AG04450 (cell line): Measurements from ENCODE around the gene SLC30A3. TPM values are rescaled to one million over a fixed set of nuclear protein-coding genes. Genes with fewer than 3 reads are reported as not detected.

Experiments
- CTCF ChIA-PET: fragments of 300-600, 350-600 bp; formaldehyde crosslinking; extraction: SDS; loops from one replicate; lab custom pipeline; 2022; ENCODE audit warnings: antibody characterized with exemption, inconsistent platforms; lab: Charles Lee
- POLR2A ChIA-PET: fragments of 350-600 bp; formaldehyde crosslinking; extraction: SDS; loops from one replicate; lab custom pipeline; 2021; ENCODE audit warnings: antibody characterized with exemption, inconsistent platforms; lab: Yijun Ruan, JAX
- DNase-seq: peaks from one replicate; pipeline ENCODE4 v3.0.0-alpha.2; 2011; ENCODE audit warnings: low read depth, low spot score
- H3K27ac ChIP-seq: one replicate; pipeline ENCODE4 v1.5.1; 2012; ENCODE audit warnings: low read depth, low read length, control low read depth
- H3K27me3 ChIP-seq: one replicate; pipeline ENCODE4 v1.6.0; 2012; ENCODE audit warnings: low read length; ENCODE audit not compliant: control insufficient read depth, insufficient read depth
- H3K4me3 ChIP-seq: 2 replicates; pipeline ENCODE4 v1.5.1; 2011; ENCODE audit warnings: mild to moderate bottlenecking, low read depth, low read length, control low read depth
- H3K9me3 ChIP-seq: 2 replicates; pipeline ENCODE4 v1.5.1; 2012; ENCODE audit warnings: low read length; ENCODE audit not compliant: control insufficient read depth, insufficient read depth
- CTCF ChIP-seq: IDR thresholded peaks from 2 replicates; pipeline ENCODE4 v1.5.1; 2011; ENCODE audit warnings: low read depth, low read length, control low read depth, inconsistent platforms
- polyA plus RNA-seq: library from polyadenylated mRNA; depleted of rRNA; stranded (reverse); fragments of >200 nt; gene quantifications from 2 replicates; pipeline ENCODE4 v1.2.3, GENCODE V29; 2011

SLC30A3 gene
- polyA plus RNA-seq, 1 experiment = 0.07 TPM

GRCh38 chr2:27298391-27299080 is 35.7 kb upstream of the SLC30A3 start:
- Histone ChIP-seq H3K9me3 (no peaks in the 10 kb centered on the region), H3K27ac (no peak overlapping the region), H3K4me3 (no peak overlapping the region), H3K27me3 (peaks cover 7% of the 10 kb centered on the region)
- no peak for TF ChIP-seq CTCF
- CTCF ChIA-PET = interaction anchor here (7.5 kb wide), 1 partner anchor 17 kb away, joined by 87 read pairs; the partner anchor contains the start of gene TRIM54
- DNase-seq = no peak
- POLR2A ChIA-PET = no interaction called here

GRCh38 chr2:27297195-27297594 is 34.3 kb upstream of the SLC30A3 start:
- no peaks in the 10 kb centered on the region for H3K9me3 ChIP-seq
- peaks cover 7% of the 10 kb centered on the region for H3K27me3 ChIP-seq
- POLR2A ChIA-PET = interaction anchor here (0.7 kb wide), 1 partner anchor 492 kb away, joined by 3 read pairs; no protein-coding TSS in a partner anchor
- H3K27ac ChIP-seq = no peak overlapping the region
- CTCF ChIA-PET = interaction anchor here (0.9 to 2.4 kb wide), 3 partner anchors 17 to 200 kb away, joined by 3 to 11 read pairs (median 4); no protein-coding TSS in a partner anchor
- H3K4me3 ChIP-seq = no peak overlapping the region
- TF ChIP-seq CTCF = no peak
- no peak for DNase-seq

- no peak overlapping the region for H3K27ac ChIP-seq
- H3K27me3 ChIP-seq = peaks cover 11% of the 10 kb centered on the region
- no peak for DNase-seq
- no peaks in the 10 kb centered on the region for H3K9me3 ChIP-seq
- ChIA-PET POLR2A (no interaction called here), CTCF (interaction anchor here (1.6 to 2.4 kb wide), 2 partner anchors 17 to 31 kb away, joined by 4 to 11 read pairs; no protein-coding TSS in a partner anchor)
- TF ChIP-seq CTCF = no peak
- no peak overlapping the region for H3K4me3 ChIP-seq
Observed at GRCh38 chr2:27296481-27296880, 33.6 kb upstream of the SLC30A3 start.

GRCh38 chr2:27294928-27295327 is 32.1 kb upstream of the SLC30A3 start:
- no peak for DNase-seq
- Histone ChIP-seq H3K9me3 (no peaks in the 10 kb centered on the region), H3K4me3 (no peak overlapping the region), H3K27ac (no peak overlapping the region), H3K27me3 (peaks cover 16% of the 10 kb centered on the region)
- TF ChIP-seq CTCF = no peak
- CTCF ChIA-PET = interaction anchor here (0.7 to 4.8 kb wide), 2 partner anchors 16 to 27 kb away, joined by 8 to 43 read pairs; no protein-coding TSS in a partner anchor
- POLR2A ChIA-PET = no interaction called here

- no peak overlapping the region for H3K27ac ChIP-seq
- H3K9me3 ChIP-seq = no peaks in the 10 kb centered on the region
- POLR2A ChIA-PET = interaction anchor here (0.6 kb wide), 1 partner anchor 128 kb away, joined by 15 read pairs; no protein-coding TSS in a partner anchor
- peaks cover 14% of the 10 kb centered on the region for H3K27me3 ChIP-seq
- DNase-seq = no peak
- H3K4me3 ChIP-seq = no peak overlapping the region
- CTCF ChIA-PET = interaction anchor here (2.6 to 4.8 kb wide), 3 partner anchors 9 to 13 kb away, joined by 16 to 43 read pairs (median 34); partner anchors contain the start of gene TRIM54
- TF ChIP-seq CTCF = no peak
Observed at GRCh38 chr2:27291865-27292264, 29.0 kb upstream of the SLC30A3 start.
